ENCODE data around the gene CD44. TPM values are rescaled to one million over a fixed set of nuclear protein-coding genes. Genes with fewer than 3 reads are reported as not detected.

Gene CD44
- total and polyA plus RNA-seq, 12 donors: 7.0 to 104 (median 25.2) TPM

DNA sequence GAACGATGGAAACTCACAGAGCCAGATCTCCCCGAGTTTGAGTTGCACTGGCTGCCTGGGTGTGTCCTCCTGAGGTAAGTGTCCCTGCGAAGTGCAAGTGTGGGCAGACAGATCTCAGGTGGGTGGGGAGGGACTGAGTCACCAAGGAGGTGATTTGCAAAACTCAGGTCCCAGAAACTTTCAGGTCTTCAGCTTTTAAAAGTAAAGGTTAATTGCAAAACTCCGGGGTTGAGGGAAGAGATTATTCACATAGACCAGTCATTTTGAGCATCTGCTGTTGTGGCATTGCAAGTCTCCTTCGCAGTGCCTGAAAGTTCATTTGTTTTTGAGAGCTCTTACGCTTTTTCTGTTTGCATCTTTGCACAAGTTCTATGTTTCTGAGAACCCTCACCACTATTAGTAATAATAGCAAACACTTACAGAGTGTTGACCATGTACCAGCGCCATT is 7.1 kb downstream of the CD44 start:
- peaks cover 0 to 8% (median 0%) of the 10 kb centered on the region in 11 donors for H3K9me3 ChIP-seq
- no peak for ATAC-seq
- H3K36me3 ChIP-seq: peaks cover 0 to 65% (median 0%) of the 10 kb centered on the region in 9 donors
- no peak for DNase-seq
- no peaks in the 10 kb centered on the region for H3K27me3 ChIP-seq
- peak overlapping the region in 1 of 10 donors; percentile 98 for H3K27ac ChIP-seq
- TF ChIP-seq, protein P1, sequence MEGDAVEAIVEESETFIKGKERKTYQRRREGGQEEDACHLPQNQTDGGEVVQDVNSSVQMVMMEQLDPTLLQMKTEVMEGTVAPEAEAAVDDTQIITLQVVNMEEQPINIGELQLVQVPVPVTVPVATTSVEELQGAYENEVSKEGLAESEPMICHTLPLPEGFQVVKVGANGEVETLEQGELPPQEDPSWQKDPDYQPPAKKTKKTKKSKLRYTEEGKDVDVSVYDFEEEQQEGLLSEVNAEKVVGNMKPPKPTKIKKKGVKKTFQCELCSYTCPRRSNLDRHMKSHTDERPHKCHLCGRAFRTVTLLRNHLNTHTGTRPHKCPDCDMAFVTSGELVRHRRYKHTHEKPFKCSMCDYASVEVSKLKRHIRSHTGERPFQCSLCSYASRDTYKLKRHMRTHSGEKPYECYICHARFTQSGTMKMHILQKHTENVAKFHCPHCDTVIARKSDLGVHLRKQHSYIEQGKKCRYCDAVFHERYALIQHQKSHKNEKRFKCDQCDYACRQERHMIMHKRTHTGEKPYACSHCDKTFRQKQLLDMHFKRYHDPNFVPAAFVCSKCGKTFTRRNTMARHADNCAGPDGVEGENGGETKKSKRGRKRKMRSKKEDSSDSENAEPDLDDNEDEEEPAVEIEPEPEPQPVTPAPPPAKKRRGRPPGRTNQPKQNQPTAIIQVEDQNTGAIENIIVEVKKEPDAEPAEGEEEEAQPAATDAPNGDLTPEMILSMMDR (IDR thresholded peaks at IDR 0.05): no peak
- H3K4me3 ChIP-seq: no peak overlapping the region
- H3K4me1 ChIP-seq: peaks cover 0 to 88% (median 0%) of the 10 kb centered on the region in 9 donors
- 91 to 93% methylated on average over 7 of the region's 7 CpGs for WGBS, 2 donors
- intact Hi-C loops (cut with DNase I): no loop called here

DNA sequence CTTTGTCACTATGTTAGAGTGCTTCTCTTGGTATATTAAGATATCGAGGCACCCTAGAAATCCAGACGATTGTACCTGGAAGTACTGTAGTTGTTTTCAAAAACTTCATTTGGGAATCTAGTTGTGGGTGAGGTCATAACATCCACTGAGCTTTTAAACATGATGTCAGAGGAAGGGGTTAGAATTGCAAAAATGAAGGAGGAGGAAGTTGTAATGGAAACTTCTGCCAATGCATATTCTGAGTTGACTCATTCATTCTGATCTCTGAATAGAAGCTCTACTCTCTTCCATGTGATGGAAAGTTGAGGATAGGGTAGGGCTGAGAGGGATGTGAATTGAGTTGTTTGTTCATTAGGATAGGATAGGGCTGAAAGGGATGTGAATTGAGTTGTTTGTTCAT is 7.7 kb downstream of the CD44 start:
- Histone ChIP-seq H3K27ac (peak overlapping the region in 1 of 10 donors; percentile 98), H3K4me3 (no peak overlapping the region), H3K4me1 (peaks cover 0 to 88% (median 2%) of the 10 kb centered on the region in 9 donors), H3K27me3 (no peaks in the 10 kb centered on the region), H3K9me3 (peaks cover 0 to 8% (median 0%) of the 10 kb centered on the region in 11 donors), H3K36me3 (peaks cover 0 to 70% (median 0%) of the 10 kb centered on the region in 9 donors)
- ATAC-seq: no peak
- DNase-seq: no peak
- intact Hi-C loops (cut with DNase I): no loop called here
- TF ChIP-seq, protein P1 (IDR thresholded peaks at IDR 0.05): no peak
- WGBS, 2 donors: 94 to 97% methylated on average over 2 of the region's 2 CpGs

DNA sequence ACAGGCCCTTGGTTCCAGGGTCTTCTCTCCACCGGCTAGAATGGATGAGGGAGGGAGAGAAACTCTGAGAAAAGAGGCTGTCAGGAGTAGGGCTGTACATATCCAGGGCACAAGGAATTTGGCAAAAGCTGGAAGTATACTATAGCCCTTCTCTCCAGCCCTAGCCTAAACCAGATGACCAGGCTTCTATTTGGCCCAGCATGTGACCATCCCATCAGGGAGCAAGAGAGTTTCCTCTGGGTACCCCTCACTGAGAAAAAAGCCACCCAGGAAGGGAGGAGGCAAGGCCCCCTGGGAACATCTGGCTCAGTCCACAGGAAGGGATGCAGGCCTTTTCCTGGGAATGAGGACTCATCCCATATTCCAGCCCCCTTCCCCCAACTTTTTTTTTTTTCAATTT is 8.3 kb downstream of the CD44 start:
- ATAC-seq (no peak), DNase-seq (no peak)
- Histone ChIP-seq H3K27me3 (no peaks in the 10 kb centered on the region), H3K4me1 (peaks cover 0 to 88% (median 2%) of the 10 kb centered on the region in 9 donors), H3K9me3 (peaks cover 0 to 8% (median 0%) of the 10 kb centered on the region in 11 donors), H3K36me3 (peaks cover 0 to 75% (median 0%) of the 10 kb centered on the region in 9 donors), H3K4me3 (no peak overlapping the region), H3K27ac (peak overlapping the region in 1 of 10 donors; percentile 32)
- WGBS, 2 donors: 66 to 83% methylated on average over 1 of the region's 1 CpG
- intact Hi-C loops (cut with DNase I): no loop called here
- TF ChIP-seq, protein P1 (IDR thresholded peaks at IDR 0.05): no peak

DNA sequence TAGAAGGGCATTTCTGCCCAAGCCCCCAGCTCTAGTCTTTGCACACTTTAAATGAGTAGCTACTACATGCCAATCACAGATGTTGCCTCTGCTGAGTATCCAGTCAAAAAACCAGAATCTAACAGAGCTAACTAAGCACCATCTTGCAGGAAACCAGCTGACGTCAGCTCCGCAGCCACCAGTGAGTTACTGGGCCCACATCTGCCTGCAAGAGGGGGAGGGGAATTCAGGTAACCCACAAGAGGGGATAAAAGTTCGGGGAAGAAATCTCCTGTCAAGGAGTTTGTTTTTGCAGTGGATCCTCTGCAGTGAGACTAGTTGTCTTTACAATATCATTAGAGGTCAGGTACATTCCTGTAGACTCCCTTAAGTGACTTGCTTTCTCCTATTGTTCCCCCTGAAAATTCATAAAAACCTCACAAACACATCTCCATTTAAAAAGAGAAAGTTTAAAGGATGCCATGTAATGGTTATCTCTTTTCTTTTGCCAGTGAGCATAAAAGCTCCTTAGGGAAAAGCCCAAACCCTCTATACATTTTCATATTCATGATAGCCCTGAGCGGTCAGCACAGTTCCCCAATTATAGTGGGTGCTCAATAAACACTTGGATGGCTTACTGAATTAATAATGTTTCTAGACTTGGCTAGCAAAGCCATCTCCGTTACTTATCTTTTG is 9.3 kb downstream of the CD44 start:
- intact Hi-C loops (cut with DNase I): no loop called here
- 97 to 98% methylated on average over 5 of the region's 5 CpGs for WGBS, 2 donors

More for the DNA sequence above, 9.3 kb downstream of the CD44 start:
- DNase-seq: no peak
- Histone ChIP-seq H3K36me3 (peaks cover 0 to 74% (median 0%) of the 10 kb centered on the region in 9 donors), H3K9me3 (peaks cover 0 to 8% (median 0%) of the 10 kb centered on the region in 11 donors), H3K27me3 (no peaks in the 10 kb centered on the region), H3K4me3 (no peak overlapping the region), H3K27ac (no peak overlapping the region), H3K4me1 (peaks cover 0 to 87% (median 2%) of the 10 kb centered on the region in 9 donors)
- no peak for ATAC-seq
- TF ChIP-seq, protein P1 (IDR thresholded peaks at IDR 0.05): no peak
